ENCODE measurements around the gene LILRB4. TPM values are rescaled to one million over a fixed set of nuclear protein-coding genes. Genes with fewer than 3 reads are reported as not detected.
A peak's percentile ranks its signal among the peaks of the same experiment; 100 is the strongest.

The LILRB4 gene
- total and polyA plus RNA-seq, 5 experiments from 2014 or later = 0.47 to 0.57 TPM; not detected in 3

- no peak overlapping the region for H3K4me3 Mint-ChIP-seq
- peaks cover 10 to 42% (median 26%) of the 10 kb centered on the region in 5 donors for H3K27me3 Mint-ChIP-seq
- POLR2A ChIA-PET = no interaction called here
- peaks cover 0 to 3% (median 0%) of the 10 kb centered on the region in 9 donors for H3K9me3 Mint-ChIP-seq
- H3K4me1 Mint-ChIP-seq = peaks cover 0 to 5% (median 0%) of the 10 kb centered on the region in 4 donors
- ATAC-seq (no peak), DNase-seq (no peak)
- no peak overlapping the region for H3K27ac Mint-ChIP-seq
- peaks cover 0 to 6% (median 2%) of the 10 kb centered on the region in 3 donors for H3K36me3 Mint-ChIP-seq
Observed at GRCh38 chr19:54654447-54655321, 8.1 kb upstream of the LILRB4 start.

GRCh38 chr19:54659300-54659699 is 3.5 kb upstream of the LILRB4 start:
- POLR2A ChIA-PET = no interaction called here
- Mint-ChIP-seq H3K27ac (peak overlapping the region in 1 of 10 donors; percentile 30), H3K27me3 (peaks cover 18 to 59% (median 31%) of the 10 kb centered on the region in 5 donors), H3K4me3 (no peak overlapping the region), H3K4me1 (peaks cover 0 to 33% (median 0%) of the 10 kb centered on the region in 4 donors), H3K9me3 (peaks cover 0 to 3% (median 0%) of the 10 kb centered on the region in 9 donors), H3K36me3 (peaks cover 0 to 6% (median 2%) of the 10 kb centered on the region in 3 donors)
- DNase-seq (no peak), ATAC-seq (no peak)

- DNase-seq (no peak), ATAC-seq (no peak)
- peaks cover 0 to 30% (median 0%) of the 10 kb centered on the region in 4 donors for H3K4me1 Mint-ChIP-seq
- H3K27ac Mint-ChIP-seq = no peak overlapping the region
- peaks cover 0 to 6% (median 2%) of the 10 kb centered on the region in 3 donors for H3K36me3 Mint-ChIP-seq
- peaks cover 0 to 3% (median 0%) of the 10 kb centered on the region in 9 donors for H3K9me3 Mint-ChIP-seq
- peaks cover 18 to 64% (median 34%) of the 10 kb centered on the region in 5 donors for H3K27me3 Mint-ChIP-seq
- no peak overlapping the region for H3K4me3 Mint-ChIP-seq
- POLR2A ChIA-PET = no interaction called here
Observed at GRCh38 chr19:54660306-54660705, 2.5 kb upstream of the LILRB4 start.

GRCh38 chr19:54660964-54661363 is 1.8 kb upstream of the LILRB4 start:
- DNase-seq (no peak), ATAC-seq (no peak)
- Mint-ChIP-seq H3K27ac (no peak overlapping the region), H3K9me3 (peaks cover 0 to 4% (median 2%) of the 10 kb centered on the region in 9 donors), H3K4me3 (peak overlapping the region in 1 of 10 donors; percentile 36), H3K36me3 (peaks cover 0 to 6% (median 2%) of the 10 kb centered on the region in 3 donors), H3K27me3 (peaks cover 16 to 62% (median 34%) of the 10 kb centered on the region in 5 donors), H3K4me1 (peaks cover 0 to 30% (median 0%) of the 10 kb centered on the region in 4 donors)
- POLR2A ChIA-PET = no interaction called here

GRCh38 chr19:54661846-54662481 is 821 bp upstream of the LILRB4 start:
- ATAC-seq = no peak
- POLR2A ChIA-PET = no interaction called here
- DNase-seq = no peak
- peak overlapping the region in 2 of 10 donors; percentile 36 to 46 for H3K27ac Mint-ChIP-seq
- H3K9me3 Mint-ChIP-seq = peaks cover 0 to 9% (median 2%) of the 10 kb centered on the region in 9 donors
- H3K4me1 Mint-ChIP-seq = peaks cover 0 to 30% (median 0%) of the 10 kb centered on the region in 4 donors
- H3K27me3 Mint-ChIP-seq = peaks cover 14 to 54% (median 30%) of the 10 kb centered on the region in 5 donors
- peak overlapping the region in 1 of 10 donors; percentile 58 for H3K4me3 Mint-ChIP-seq
- H3K36me3 Mint-ChIP-seq = peaks cover 0 to 6% (median 2%) of the 10 kb centered on the region in 3 donors

GRCh38 chr19:54665530-54665929 is 2.7 kb downstream of the LILRB4 start:
- H3K4me3 Mint-ChIP-seq = no peak overlapping the region
- peaks cover 0 to 22% (median 0%) of the 10 kb centered on the region in 4 donors for H3K4me1 Mint-ChIP-seq
- ATAC-seq = no peak
- H3K27me3 Mint-ChIP-seq = peaks cover 11 to 27% (median 14%) of the 10 kb centered on the region in 5 donors
- H3K9me3 Mint-ChIP-seq = peaks cover 0 to 40% (median 11%) of the 10 kb centered on the region in 9 donors
- no peak overlapping the region for H3K27ac Mint-ChIP-seq
- POLR2A ChIA-PET = no interaction called here
- DNase-seq = no peak
- peaks cover 0 to 14% (median 0%) of the 10 kb centered on the region in 3 donors for H3K36me3 Mint-ChIP-seq

GRCh38 chr19:54667217-54667616 is 4.4 kb downstream of the LILRB4 start:
- peaks cover 9 to 28% (median 12%) of the 10 kb centered on the region in 5 donors for H3K27me3 Mint-ChIP-seq
- peaks cover 0 to 8% (median 0%) of the 10 kb centered on the region in 4 donors for H3K4me1 Mint-ChIP-seq
- no peak overlapping the region for H3K4me3 Mint-ChIP-seq
- POLR2A ChIA-PET = no interaction called here
- H3K27ac Mint-ChIP-seq = no peak overlapping the region
- H3K36me3 Mint-ChIP-seq = peaks cover 0 to 14% (median 0%) of the 10 kb centered on the region in 3 donors
- ATAC-seq = no peak
- no peak for DNase-seq
- H3K9me3 Mint-ChIP-seq = peaks cover 0 to 40% (median 11%) of the 10 kb centered on the region in 9 donors

GRCh38 chr19:54668353-54668752 is 5.6 kb downstream of the LILRB4 start:
- ATAC-seq (no peak), DNase-seq (no peak)
- H3K4me3 Mint-ChIP-seq = no peak overlapping the region
- peaks cover 0 to 14% (median 0%) of the 10 kb centered on the region in 3 donors for H3K36me3 Mint-ChIP-seq
- H3K27ac Mint-ChIP-seq = no peak overlapping the region
- H3K9me3 Mint-ChIP-seq = peaks cover 0 to 40% (median 11%) of the 10 kb centered on the region in 9 donors
- POLR2A ChIA-PET = no interaction called here
- H3K27me3 Mint-ChIP-seq = peaks cover 9 to 27% (median 13%) of the 10 kb centered on the region in 5 donors
- no peaks in the 10 kb centered on the region for H3K4me1 Mint-ChIP-seq

GRCh38 chr19:54670576-54671357 is 8.0 kb downstream of the LILRB4 start:
- no peaks in the 10 kb centered on the region for H3K4me1 Mint-ChIP-seq
- ATAC-seq (no peak), DNase-seq (peak in 1 of 10 donors; percentile 45)
- H3K9me3 Mint-ChIP-seq = peaks cover 0 to 38% (median 11%) of the 10 kb centered on the region in 9 donors
- H3K4me3 Mint-ChIP-seq = no peak overlapping the region
- H3K27me3 Mint-ChIP-seq = peaks cover 8 to 23% (median 11%) of the 10 kb centered on the region in 5 donors
- POLR2A ChIA-PET = no interaction called here
- peaks cover 0 to 14% (median 0%) of the 10 kb centered on the region in 3 donors for H3K36me3 Mint-ChIP-seq
- H3K27ac Mint-ChIP-seq = no peak overlapping the region

- no peak overlapping the region for H3K27ac Mint-ChIP-seq
- peaks cover 0 to 10% (median 0%) of the 10 kb centered on the region in 3 donors for H3K36me3 Mint-ChIP-seq
- H3K4me1 Mint-ChIP-seq = no peaks in the 10 kb centered on the region
- peaks cover 0 to 21% (median 6%) of the 10 kb centered on the region in 9 donors for H3K9me3 Mint-ChIP-seq
- H3K4me3 Mint-ChIP-seq = no peak overlapping the region
- ATAC-seq (no peak), DNase-seq (no peak)
- POLR2A ChIA-PET = no interaction called here
- H3K27me3 Mint-ChIP-seq = peaks cover 9 to 33% (median 20%) of the 10 kb centered on the region in 5 donors
Observed at GRCh38 chr19:54673222-54673621, 10.4 kb downstream of the LILRB4 start.

- Mint-ChIP-seq H3K27ac (no peak overlapping the region), H3K27me3 (peaks cover 9 to 42% (median 22%) of the 10 kb centered on the region in 5 donors), H3K9me3 (peaks cover 0 to 12% (median 5%) of the 10 kb centered on the region in 9 donors), H3K4me3 (no peak overlapping the region), H3K36me3 (peaks cover 0 to 7% (median 0%) of the 10 kb centered on the region in 3 donors), H3K4me1 (no peaks in the 10 kb centered on the region)
- peak in 1 of 10 donors; percentile 6 for DNase-seq
- no peak for ATAC-seq
- POLR2A ChIA-PET = no interaction called here
Observed at GRCh38 chr19:54674021-54674617, 11.3 kb downstream of the LILRB4 start.

All from naive thymus-derived CD8-positive, alpha-beta T cell (primary cell).